Activated CD4-positive, alpha-beta memory T cell treated with anti-CD3 and anti-CD28 coated beads for 36 hours (primary cell): ENCODE results near the gene ATP1B4. TPM values are rescaled to one million over a fixed set of nuclear protein-coding genes. Genes with fewer than 3 reads are reported as not detected.

Source experiments
- total RNA-seq, 2 experiments: library from RNA; stranded (reverse); gene quantifications; one replicate each; pipeline ENCODE4 v1.2.3, GENCODE V29; 2021

ATP1B4 gene
- total RNA-seq, 2 experiments from 2014 or later = not detected

Other genes with a start within 250 kb of the ATP1B4 start
- not detected for gene RHOXF1, start 246.2 kb upstream of the ATP1B4 start, total RNA-seq
- gene RHOXF2, start 203.5 kb upstream of the ATP1B4 start, total RNA-seq = not detected
- gene ZBTB33, start 111.3 kb upstream of the ATP1B4 start, total RNA-seq = 10 to 100 TPM; 13.6 to 14.0 TPM
- not detected for gene TMEM255A, start 50.6 kb upstream of the ATP1B4 start, total RNA-seq
- gene LAMP2, start 107.2 kb downstream of the ATP1B4 start, total RNA-seq = 10 to 100 TPM; 38.5 to 38.7 TPM
- gene CUL4B, start 198.9 kb downstream of the ATP1B4 start, total RNA-seq = 10 to 100 TPM; 39.4 to 40.2 TPM
- 10 to 100 TPM; 67.5 to 70.9 TPM for gene MCTS1, start 242.0 kb downstream of the ATP1B4 start, total RNA-seq